Ramos (cell line): Measurements from ENCODE around the gene LARP7.

ENCODE experiments used
- in situ Hi-C: fragments of 300-500 bp; cut with MboI; formaldehyde crosslinking; loops from one replicate; pipeline ENCODE4 v1.14.3; 2022; ENCODE audit warnings: low sequenced_read_pairs; ENCODE audit not compliant: unreplicated experiment

The LARP7 gene

GRCh38 chr4:112706840-112707207 lies 69.9 kb downstream of the LARP7 start:
- in situ Hi-C loops: no loop called here
